Measurements from ENCODE around the gene RBPJ.

Gene RBPJ

DNA sequence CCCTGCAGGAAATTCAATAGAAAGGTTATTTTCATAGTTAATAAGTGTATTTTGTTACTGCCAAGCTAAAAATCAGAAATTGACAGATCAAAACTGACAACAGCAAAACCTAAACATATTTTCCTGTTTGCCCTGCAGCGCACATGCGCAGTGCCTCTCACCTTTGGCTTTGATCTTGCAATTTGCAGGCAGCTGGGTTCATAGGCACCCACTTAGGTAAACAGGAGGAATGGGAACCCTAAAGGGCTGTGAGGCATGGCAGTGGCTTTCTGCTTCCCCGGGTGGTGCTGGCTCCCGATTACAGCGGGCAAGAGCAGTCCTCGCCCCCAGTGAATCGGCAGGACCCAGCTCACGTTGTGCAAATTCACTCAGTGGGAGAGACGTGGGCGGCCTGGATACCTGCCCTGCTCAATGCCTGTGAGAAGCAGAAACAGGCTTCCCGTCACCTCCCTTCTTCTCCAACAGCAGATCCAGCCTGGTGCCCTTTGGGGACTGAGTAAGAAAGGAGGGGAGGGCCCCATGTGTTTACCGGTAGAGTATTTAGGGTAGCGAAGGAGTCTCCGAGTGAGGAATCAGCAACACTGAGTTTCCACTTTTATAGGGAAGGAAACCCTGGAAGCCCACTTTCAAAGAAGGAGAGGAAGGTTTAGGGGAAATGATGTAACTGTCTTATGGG, 143.7 kb downstream of the RBPJ start:
- no peak for DNase-seq

DNA sequence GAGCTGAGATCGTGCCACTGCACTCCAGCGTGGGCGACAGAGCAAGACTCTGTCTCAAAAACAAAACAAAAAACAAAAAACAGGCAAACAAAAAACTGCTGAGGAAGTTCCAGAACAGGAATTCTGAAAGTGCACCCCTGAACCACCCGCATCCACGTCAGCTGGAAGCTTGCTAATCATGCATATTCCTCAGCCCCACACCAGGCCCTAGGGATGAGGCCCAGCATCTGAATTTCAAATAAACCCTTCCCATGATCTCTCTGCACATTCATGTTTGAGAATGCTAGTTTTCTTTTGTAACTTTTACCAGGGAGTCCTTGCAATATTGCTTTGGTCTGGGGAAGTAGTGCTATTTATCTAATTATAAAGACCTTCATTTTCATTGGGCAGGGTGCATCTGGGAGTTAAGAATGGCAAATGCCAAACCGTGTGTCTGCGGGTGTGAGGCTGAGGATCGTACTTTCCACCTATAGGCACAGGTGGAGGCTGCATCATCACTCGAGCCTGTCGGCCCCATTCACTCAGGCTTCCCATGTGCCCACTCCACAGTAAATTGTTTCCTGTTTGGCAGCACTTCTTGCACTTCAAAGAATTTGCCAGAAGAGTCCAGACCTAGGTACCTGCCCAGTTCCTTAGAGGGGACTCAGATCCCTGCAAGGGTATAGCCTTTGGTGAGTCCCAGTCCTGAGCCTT, 145.9 kb downstream of the RBPJ start:
- no peak for DNase-seq

DNA sequence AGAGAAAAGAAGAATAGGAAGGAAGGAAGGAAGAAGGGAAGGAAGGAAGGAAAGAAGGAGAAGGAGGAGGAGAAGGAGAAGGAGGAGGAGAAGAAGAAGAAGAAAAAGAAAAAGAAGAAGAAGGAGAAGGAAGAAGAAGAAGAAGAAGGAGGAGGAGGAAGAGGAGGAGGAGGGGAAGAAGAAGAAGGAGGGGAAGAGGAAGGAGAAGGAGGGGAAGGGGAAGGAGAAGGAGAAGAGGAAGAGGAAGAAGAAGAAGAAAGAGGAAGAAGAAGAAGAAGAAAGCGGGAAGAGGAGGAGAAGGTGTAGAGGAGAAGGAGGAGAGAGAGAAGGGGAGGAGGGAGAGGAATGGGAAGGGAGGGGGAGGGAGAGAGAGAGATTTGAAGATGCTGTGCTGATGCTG, 146.9 kb downstream of the RBPJ start:
- no peak for DNase-seq

DNA sequence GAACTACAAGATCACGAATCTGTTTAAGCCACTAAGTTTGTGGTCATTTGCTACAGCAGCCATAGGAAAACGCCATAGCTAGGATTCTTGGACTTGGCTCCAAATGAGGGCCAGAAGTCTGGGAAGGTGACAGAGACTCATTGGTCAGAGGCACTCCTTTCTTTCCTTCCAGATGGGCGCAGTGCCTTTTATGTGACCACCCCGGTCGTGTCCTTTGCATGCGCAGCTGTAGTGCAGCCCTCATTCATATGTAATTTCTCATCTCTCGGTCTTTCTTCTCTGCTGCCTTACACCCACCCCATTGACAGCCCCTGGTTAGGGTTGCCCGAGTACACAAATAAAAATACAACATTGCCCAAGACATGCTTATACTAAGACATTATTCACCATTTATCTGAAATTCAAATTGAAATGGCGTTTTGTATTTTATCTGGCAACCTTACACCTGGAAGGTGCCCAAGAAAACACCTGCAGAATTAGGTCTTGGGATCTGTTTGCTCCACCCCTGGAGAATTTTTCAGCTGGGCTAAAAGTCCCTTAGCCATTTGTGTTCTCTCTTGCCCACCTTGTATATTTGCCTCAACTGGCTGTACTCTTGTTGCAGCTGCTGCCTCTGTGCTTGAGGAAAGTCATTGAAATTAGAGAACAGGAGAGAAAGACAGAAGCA, 147.6 kb downstream of the RBPJ start:
- DNase-seq = no peak

DNA sequence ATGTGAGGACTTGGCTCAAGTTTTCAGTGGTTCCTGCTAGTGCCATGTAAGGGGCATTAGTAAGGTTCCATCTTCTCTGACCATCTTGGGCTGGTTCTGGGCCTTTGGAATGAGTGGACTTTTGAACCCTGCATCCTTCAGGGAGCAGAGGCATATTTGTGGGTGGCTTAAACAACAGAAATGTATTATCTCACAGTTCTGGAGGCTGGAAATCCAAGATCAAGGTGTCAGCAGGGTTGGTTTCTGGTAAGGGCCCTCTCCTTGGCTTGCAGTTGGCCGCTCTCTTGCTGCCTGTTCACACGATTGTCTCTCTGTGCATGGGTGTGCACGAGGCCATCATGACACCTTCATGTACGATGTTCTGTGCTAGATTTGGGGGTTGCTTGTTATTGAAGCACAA, 148.2 kb downstream of the RBPJ start:
- DNase-seq = no peak

DNA sequence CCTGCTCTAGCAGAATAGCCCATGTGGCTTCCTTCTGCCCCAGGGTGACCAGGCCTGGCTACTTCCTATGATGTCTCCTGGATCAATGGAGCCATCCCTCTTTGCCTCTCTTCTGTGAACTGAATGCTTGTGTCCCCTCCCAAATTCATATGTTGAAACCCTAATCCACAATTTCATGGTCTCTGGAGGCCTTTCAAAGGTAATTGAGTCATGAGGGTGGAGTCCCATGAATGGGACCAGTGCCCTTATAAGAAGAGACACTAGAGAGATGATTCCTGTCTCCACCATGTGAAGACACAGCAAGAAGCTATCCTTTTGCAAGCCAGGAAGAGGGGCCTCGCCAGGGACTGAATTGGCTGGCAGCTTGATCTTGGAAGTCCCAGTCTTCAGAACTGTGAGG, 151.1 kb downstream of the RBPJ start:
- DNase-seq = no peak

DNA sequence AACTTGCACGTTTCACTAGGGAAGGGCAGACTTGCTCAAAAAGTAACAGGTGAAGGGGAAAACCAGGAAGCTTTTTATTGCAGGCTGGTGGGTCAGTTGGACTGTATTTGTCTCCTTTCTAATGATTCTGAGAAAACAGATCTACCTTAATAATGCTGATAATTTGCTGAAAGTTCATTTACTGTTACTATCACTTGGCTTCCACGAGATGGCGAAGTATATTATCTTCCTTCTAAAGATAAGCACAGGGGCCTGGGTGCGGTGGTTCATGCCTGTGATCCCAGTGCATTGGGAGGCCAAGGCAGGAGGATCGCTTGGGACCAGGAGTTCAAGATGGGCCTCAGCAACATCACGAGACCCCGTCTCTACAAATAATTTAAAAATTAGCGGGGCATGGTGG, 153.1 kb downstream of the RBPJ start:
- DNase-seq = no peak

DNA sequence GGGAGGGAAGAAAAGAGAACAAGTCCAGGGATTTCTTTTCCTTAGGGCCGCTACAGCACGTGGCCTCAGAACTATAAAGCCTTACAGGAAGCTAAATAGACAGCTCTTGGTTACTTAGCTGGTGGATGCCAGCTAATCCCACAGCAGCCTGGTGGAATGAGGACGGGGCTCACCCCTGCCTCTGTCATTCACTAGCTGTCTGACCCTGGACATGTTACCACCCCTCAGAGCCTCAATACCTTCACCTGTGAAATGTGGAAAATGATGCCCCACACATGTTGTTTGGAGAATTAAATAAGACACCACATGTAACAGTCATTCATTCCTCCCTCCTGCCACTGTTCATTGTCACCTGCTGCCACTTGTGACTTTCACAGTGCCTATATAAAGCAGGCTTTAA, 153.7 kb downstream of the RBPJ start:
- no peak for DNase-seq

DNA sequence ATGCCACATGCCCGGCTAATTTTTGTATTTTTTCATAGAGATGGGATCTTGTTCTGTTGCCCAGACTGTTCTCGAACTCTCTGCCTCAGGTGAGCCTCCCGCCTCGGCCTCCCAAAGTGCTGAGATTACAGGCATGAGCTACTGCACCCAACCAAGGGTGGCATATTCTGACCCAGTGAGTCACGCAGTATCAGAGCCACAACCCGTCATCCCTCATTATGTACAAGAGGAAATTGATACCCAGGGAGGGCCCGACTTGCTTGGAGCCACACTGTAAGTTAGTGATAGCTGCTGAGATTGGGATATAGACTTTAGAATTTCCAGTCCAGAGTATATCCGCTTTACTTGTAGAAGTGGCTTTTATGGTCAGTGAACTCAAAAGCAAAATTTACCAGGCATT, 154.9 kb downstream of the RBPJ start:
- DNase-seq = no peak

DNA sequence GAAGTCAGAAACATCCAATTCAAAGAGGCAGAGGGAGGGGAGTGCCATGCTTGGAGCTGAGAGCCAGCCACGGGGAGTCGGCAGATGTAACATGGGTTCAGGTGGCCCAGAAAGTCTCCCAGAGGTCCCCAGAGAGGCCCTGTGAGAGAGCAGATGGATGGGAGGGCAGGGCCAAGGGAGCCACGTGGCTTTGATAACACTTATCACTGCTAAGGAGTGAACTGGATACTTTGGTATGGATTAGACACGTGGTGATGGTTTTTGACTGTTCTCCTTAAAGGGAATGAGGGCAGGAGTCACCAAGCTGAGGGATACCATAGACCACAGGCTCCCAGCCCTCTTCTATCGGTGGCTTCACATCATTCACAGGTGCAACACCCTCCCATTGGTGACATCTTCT, 155.7 kb downstream of the RBPJ start:
- no peak for DNase-seq

DNA sequence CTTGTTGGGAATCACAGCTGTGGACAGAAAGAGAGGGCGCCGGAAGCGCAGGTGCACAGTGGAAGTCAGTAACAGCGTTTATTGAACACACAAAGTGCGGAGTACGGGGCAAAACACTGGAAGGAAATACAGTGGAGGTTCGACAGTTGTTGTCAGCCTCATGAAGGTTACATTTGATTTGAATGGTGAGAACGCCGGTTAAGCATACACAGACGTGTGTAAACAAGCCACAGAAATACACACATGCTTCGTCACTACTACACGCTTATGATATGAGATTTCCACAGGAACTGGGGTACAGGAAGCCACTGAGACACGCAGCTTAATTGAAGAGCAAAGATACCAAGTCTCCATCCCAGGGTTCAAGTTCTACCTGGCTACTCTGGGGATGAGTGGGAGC, 157.5 kb downstream of the RBPJ start:
- DNase-seq = no peak

DNA sequence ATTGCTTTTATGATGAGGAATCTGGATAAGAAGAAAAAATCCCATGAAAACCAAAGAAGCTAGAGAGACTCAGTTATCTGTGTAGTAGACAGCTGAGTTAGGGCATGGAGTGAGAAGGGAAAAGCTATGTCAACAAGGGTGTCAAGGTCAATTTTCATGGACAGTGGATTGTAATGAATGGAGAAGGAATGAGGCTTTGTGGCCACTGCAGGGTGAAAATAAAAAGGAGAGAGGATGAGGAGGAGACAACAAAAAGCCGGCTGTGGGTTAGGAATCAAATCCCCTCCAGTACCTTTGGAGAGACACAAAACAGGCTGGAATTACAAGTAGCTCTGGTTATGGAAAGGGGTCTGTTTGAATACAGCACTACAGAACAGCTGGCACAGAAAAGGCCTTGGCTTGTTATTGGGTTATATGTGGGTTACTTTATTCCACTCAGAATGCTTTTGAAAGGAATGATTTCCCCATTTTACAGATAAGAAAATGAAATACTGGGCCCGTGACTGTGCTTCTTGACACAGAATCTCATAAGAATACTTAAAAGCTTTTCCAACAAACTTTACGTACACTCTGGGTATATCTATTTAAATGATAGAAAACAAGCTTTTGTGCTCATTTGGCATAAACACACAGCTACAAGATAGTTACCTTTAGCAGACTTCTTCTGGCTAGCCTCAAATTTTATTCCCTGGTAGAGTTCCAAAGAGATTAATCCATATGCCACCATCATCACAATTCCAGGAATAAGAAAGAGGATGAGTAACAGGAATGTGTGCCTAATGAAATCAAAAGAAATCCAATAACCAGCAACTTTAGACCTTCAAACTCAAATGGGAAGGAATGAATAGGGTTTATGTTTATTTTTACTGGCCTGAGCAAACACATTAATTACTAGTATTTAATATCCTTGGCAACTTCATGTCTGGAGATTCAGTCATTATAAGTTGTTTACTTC, 162.0 kb downstream of the RBPJ start:
- DNase-seq = no peak

DNA sequence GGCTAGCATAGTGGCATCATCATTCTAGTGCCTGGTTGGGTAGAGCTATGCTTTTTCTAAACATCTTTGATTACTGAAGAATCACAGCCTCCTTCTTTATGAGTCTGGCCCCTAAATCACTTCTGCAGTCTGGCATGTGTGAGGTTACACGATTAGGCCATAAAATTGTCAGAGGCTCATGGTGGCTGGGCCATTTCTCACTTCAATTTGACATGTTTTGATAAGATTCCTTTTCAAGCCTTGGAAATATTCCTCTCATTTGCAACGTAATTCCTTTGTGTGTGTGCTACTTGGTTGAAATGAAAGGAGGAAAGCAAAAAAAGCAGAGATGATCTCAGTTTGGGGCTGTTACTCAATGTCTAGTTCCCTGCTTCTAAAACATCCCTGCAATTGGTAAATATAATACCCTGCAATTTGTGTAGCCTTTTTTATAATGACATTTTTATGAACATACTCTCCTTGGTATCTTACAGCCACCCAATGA, 163.3 kb downstream of the RBPJ start:
- DNase-seq = no peak

DNA sequence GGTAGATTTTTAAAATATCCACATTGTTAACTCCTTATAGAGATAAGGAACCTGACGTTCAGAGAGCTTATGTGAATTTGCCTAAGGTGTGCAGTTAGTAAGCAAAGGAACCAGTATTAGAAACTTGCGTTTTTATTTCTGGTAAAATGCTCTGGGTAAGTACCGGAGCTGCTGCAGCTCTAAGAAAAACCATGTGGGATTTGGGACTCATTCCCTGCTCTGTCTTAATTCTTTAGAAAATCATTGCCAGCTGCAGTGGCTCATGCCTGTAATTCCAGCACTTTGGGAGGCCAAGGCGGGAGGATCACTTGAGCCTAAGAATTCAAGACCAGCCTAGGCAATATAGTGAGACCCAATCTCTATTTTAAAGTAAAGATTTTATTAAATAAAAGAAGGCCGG, 163.7 kb downstream of the RBPJ start:
- no peak for DNase-seq
